ENCODE measurements around the gene GRB14.

The GRB14 gene

GRCh38 chr2:164523009-164523408 lies 98.3 kb downstream of the GRB14 start:
- DNase-seq (ENCODE audit: extremely low read depth, low read depth) = no peak
- H3K4me3 ChIP-seq (replicated peaks; ENCODE audit: low read depth, low read length) = no peak overlapping the region
- no peak for TF ChIP-seq CTCF (IDR thresholded peaks at IDR 0.05; ENCODE audit: low read depth, low read length, missing control alignments)

DNA sequence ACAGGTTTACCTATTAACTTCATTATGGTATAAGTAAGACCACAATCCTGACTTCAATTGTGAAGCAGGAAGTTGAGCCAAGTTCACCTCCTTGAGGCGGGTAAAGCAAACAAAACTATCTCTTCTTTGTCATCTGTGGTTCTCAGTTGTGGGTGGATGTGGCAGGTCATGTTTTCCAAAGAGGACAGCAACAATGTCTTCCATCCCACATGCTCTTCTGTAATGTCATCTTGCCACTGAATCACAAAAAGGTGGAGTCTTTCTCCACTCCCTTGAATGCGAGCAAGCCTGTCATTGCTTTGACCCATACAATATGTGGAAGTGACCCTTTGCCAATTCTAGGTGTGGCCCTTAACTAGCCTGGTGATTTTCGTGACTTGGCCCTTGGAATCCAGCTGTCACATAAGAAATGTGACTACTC lies 98.7 kb downstream of the GRB14 start:
- no peak for DNase-seq (ENCODE audit: extremely low read depth, low read depth)
- H3K4me3 ChIP-seq (replicated peaks; ENCODE audit: low read depth, low read length) = no peak overlapping the region
- no peak for TF ChIP-seq CTCF (IDR thresholded peaks at IDR 0.05; ENCODE audit: low read depth, low read length, missing control alignments)

GRCh38 chr2:164515734-164516133 lies 105.5 kb downstream of the GRB14 start:
- TF ChIP-seq CTCF (IDR thresholded peaks at IDR 0.05; ENCODE audit: low read depth, low read length, missing control alignments) = no peak

DNA sequence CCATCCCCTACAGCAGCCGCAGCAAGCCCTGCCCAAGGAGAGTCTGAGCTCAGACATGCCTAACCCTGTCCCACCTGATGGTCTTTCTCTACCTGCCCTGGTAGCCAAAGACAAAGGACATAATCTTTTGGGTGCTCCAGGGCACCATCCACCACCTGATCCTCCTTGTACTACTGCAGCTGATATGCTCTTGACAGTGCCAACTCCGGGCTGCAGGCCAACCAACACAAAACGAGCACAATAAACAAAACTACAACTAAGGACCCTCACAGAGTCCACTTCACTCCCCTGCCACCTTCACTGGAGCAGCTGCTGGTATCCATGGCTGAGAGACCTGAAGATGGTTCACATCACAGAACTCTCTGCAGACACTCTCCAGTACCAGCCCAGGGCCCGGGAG lies 106.3 kb downstream of the GRB14 start:
- no peak for TF ChIP-seq CTCF (IDR thresholded peaks at IDR 0.05; ENCODE audit: low read depth, low read length, missing control alignments)
- H3K4me3 ChIP-seq (replicated peaks; ENCODE audit: low read depth, low read length) = no peak overlapping the region
- no peak for DNase-seq (ENCODE audit: extremely low read depth, low read depth)

More at GRCh38 chr2:164515734-164516133, 105.5 kb downstream of the GRB14 start:
- no peak overlapping the region for H3K4me3 ChIP-seq (replicated peaks; ENCODE audit: low read depth, low read length)
- no peak for DNase-seq (ENCODE audit: extremely low read depth, low read depth)

GRCh38 chr2:164514491-164514890 lies 106.8 kb downstream of the GRB14 start:
- H3K4me3 ChIP-seq (replicated peaks; ENCODE audit: low read depth, low read length) = no peak overlapping the region
- DNase-seq (ENCODE audit: extremely low read depth, low read depth) = no peak
- no peak for TF ChIP-seq CTCF (IDR thresholded peaks at IDR 0.05; ENCODE audit: low read depth, low read length, missing control alignments)

DNA sequence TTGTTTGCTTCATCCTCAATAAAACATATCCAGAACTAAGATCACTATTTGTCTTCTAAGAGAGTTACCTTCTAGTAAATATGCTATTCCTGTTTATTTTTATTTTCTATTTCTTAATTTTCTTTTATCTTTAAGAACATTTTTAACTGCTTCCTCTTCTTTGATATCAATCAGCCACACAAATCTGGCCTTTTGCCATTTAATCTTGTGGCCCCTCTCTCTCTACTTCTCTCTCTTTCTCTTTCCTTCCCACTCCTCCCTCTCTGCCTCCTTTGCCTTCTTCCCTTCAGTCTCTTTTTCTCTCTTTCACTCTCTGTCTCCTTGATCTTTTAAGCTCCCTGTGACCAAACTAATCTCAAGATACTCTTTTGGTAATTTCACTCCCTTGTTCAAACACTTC lies 108.4 kb downstream of the GRB14 start:
- no peak overlapping the region for H3K4me3 ChIP-seq (replicated peaks; ENCODE audit: low read depth, low read length)
- no peak for TF ChIP-seq CTCF (IDR thresholded peaks at IDR 0.05; ENCODE audit: low read depth, low read length, missing control alignments)
- DNase-seq (ENCODE audit: extremely low read depth, low read depth) = no peak

- H3K4me3 ChIP-seq (replicated peaks; ENCODE audit: low read depth, low read length) = no peak overlapping the region
- no peak for TF ChIP-seq CTCF (IDR thresholded peaks at IDR 0.05; ENCODE audit: low read depth, low read length, missing control alignments)
- no peak for DNase-seq (ENCODE audit: extremely low read depth, low read depth)
Measured at GRCh38 chr2:164511738-164512137, 109.5 kb downstream of the GRB14 start.
